GM18507 (cell line): ENCODE measurements around the gene AGPAT3.

Experiments
- DNase-seq: peaks from one replicate; pipeline ENCODE4 v3.0.0; 2011; ENCODE audit warnings: low read depth; ENCODE audit not compliant: insufficient read length; ENCODE audit errors: extremely low spot score
- FAIRE-seq: peaks from 2 replicates; lab custom pipeline; 2011; peaks lifted over from hg19 to GRCh38; lab: Jason Lieb, UNC

AGPAT3 gene

DNA sequence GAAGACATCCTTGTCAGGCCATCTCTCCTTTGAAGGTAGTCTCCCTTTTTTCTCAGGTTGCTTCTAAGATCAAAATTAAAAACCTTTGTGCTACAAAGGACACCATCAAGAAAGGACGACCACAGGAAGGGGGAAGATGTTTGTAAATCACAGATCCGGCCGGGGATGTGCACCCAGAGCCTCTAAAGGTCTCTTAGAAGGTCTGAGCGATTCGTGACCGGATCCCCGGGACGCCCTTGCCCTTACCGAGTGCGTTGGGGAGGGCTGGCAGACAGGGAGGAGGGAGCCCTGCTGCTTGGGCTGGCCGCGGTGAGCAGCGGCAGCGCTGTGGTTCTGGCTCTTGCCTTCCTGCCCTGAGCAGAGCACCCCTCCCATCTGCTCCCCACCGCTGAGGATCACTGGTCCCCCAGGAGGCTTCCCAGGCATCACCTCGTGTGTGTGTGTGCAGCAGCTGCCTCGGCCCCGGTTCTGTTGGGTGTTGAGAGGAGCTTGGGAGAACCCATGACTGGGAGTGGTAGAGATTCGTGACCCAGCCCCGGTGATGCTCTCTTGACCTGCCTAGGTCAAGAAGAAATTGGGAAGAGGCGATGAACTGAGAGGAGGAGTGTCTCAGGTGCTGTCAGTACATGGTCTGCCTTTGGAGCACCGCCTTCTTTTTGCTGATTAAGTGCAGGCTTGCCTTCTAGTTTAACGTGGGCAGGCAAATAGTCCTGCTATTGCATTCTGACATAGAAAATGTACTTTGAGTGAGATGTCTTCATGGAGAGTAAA, 34.5 kb downstream of the AGPAT3 start:
- DNase-seq, result no peak
- FAIRE-seq, result no peak

DNA sequence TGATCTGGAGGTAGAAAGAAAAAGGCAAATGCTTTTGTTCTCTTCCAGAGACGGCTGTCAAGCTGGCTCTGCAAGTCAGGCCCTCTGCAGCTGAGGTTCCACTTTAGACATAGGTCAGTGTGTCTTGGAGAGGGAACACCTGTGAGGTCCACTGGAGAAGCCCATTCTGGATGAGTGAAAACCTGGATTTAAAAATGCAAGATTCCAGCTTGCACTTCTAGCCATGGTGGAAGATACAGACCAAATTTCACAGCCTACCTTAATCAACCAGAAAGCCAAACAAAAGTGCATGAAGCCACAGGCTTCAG, 35.0 kb downstream of the AGPAT3 start:
- no peak for FAIRE-seq
- DNase-seq, result no peak

DNA sequence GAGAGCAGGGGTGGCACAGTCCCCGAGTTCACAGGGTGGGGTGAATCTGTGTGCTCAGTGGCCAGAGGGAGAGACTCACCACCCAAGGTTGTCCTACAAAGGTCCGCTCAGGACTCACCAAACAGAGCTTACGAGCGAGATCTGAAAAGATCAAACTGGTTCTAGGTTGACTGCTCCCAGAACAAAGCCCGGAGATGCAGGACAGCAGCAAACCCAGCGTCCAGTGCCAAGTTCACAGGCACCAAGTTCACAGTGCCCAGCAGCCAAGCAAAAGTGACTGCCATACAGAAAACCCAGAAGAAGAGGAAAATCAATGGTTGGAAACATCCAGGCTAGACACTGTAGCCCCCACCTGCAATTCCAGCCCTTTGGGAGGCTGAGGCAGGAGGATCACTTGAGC, 35.7 kb downstream of the AGPAT3 start:
- FAIRE-seq, result no peak
- DNase-seq, result no peak

DNA sequence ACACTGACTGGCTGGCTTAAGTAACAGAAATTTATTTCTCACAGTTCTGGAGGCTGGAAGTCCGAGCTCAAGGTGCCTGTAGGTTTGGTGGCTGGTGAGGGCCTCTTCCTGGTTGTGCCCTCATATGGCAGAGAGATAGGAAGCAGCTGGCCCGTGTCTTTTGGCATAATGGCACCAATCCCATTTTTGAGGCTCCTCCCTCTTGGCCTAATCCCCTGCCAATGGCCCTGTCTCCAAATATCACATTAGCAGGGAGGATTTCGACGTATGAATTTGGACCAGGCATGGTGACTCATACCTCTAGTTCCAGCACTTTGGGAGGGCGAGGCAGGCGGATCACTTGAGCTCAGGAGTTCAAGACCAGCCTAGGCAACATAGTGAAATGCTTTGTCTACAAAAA, 37.4 kb downstream of the AGPAT3 start:
- no peak for FAIRE-seq
- no peak for DNase-seq

DNA sequence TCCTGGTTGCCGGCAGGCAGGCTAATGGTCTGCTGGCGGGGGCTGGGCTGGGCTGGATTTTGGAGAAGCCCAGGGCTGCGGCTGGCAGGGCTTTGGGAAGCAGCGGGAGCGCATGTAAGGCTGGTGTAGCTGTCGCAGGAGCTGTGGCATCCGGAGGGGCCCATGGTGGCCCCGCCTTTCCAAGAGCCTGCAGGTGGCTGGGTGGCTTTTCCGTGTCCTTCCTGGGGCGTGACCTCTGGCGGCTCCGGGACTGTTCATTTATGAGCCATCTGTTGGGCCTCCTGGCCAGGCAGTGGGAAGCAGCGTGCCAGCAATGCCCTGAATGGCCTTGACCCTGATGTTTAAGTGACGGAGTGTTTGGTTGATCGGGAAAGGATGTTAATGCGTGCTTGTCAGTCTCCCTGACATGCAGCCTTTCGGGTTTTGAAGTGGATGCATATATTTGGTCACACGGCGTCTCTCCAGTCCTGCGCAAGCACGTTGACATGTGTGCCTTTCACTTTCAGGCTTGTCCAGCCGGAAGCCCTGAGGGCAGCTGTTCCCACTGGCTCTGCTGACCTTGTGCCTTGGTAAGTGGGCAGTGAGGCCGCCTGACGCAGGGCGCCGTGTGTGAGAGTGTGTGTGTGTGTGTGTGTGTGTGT, 38.5 kb downstream of the AGPAT3 start:
- no peak for FAIRE-seq
- DNase-seq, result no peak

DNA sequence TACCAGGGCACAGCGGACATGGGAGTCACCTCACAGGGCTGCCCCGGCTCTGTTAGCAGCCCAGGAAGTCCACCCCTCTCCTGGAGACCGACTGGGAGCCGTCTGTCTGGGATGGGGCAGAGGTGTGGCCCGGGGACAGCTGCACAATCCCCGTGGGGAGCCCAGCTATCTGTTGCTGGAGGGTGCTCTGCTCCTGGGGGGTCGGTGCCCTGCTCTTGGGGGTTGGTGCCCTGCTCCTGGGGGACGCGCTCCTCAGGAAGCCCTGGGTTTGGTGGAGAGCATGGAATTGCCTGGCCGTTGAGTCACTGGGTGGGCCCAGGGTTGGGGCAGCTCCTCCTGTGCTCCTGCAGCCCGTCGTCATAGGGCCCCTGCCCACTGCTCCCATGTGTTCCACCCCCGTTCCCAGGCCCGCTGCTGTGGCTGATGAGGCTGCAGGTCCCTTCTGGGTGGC, 39.3 kb downstream of the AGPAT3 start:
- FAIRE-seq, result no peak

DNA sequence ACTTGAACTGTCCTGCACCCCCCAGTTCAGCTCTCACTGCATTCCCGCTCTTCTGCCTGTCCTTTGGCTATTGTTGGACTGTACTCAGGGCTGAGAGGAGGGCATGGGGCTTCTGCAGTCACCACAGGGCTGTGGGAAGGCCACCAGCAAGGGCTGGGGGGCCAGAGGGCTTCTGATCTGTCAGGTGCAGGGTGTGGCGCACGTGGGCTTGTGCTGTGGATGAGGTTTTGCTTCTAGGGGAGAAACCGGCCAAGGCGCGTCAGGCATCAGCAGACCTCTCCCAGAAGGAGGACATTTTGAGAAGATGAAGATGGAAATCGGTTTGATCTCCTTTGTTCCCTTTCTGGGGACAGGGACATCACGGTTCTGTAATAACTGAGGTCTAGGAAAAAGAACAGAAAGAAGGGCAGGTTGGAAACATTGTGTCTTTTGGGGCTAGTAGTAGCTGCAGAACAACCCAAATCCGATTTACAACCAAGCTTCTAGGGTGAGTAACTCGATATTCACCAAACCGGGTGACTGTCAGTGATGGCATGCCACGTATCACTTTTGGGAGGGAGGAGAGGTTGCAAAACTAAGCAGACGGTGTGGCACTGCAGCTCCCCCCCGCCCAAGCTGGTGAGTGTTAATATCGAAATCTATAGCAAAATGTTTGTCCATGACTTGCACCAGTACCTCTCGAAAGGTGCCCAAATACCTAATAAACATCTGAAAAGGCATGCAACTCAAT, 40.9 kb downstream of the AGPAT3 start:
- DNase-seq, result no peak
- no peak for FAIRE-seq

More for the DNA sequence above, 39.3 kb downstream of the AGPAT3 start:
- DNase-seq, result no peak

DNA sequence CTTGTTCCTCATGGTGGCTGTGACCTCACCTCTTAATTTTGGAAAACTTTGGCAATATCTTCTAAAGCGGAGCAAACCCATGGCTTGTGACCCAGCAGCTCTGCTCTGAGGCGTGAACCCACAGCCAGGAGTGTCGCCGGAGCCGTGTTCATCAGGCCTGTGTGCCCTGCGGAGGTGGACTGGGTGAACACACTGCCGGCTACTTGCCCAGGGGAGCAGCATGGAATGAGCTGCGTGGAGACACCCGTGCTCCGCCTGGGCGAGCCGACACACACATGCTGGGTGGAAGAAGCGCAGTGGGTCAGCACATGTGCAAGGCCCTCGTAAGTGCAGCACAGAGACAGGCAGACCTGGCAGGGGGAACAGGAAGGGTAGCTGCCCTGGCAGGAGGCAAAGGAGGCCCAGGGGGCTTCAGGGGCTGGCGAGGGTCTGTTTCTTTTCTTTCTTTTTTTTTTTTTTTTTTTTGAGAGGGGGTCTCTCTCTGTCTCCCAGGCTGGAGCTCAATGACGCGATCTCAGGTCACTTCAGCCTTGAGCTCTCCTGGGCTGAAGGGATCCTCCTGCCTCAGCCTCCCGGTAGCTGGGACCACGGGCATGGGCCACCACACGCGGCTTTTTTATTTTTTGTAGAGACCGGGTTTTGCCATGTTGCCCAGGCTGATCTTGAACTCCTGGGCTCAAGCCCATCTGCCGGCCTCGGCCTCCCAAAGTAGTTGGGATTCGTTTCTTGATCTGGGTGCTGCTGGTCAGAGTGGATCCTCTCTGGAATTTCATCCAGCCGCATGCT, 41.8 kb downstream of the AGPAT3 start:
- FAIRE-seq (no peak), DNase-seq (no peak)

DNA sequence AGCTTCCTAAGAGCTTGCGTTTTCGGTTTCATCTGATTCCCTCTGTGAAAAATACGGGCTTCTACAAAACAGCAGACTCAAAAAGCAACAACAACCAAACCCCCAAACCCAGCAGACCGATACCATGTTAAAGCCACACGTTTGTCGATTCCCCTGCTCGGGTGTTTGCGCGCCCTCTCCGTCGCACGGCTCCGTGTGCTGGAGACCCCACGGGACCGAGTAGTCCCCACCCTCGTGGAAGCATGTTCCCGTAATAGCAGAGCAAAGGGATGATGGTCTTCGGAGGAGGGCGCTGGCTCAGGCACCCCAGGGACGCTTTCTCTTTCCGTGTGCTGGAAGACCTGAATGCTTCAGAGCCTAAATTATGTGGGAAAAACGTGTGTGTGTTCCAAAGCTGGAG, 42.7 kb downstream of the AGPAT3 start:
- FAIRE-seq, result no peak
- no peak for DNase-seq

DNA sequence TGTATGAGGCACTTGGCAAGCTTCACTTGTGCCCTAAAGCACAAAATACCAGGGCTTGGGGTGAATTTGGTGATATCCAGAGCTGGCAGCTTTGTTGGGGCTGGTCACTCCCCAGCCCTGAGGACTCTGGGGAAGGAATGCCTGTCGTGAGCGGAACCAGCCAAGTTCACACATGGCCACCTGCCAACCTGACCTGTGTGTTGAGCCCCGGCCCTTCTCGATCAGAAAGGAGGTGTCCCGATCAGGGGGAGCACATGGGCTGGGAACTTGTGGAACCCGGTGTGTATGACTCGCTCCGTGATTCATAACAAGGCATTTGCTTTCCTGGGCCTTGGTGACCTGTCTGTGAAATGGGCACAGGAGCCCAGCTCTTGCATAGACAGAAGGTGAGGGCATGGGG, 43.1 kb downstream of the AGPAT3 start:
- FAIRE-seq, result no peak
- DNase-seq, result no peak

DNA sequence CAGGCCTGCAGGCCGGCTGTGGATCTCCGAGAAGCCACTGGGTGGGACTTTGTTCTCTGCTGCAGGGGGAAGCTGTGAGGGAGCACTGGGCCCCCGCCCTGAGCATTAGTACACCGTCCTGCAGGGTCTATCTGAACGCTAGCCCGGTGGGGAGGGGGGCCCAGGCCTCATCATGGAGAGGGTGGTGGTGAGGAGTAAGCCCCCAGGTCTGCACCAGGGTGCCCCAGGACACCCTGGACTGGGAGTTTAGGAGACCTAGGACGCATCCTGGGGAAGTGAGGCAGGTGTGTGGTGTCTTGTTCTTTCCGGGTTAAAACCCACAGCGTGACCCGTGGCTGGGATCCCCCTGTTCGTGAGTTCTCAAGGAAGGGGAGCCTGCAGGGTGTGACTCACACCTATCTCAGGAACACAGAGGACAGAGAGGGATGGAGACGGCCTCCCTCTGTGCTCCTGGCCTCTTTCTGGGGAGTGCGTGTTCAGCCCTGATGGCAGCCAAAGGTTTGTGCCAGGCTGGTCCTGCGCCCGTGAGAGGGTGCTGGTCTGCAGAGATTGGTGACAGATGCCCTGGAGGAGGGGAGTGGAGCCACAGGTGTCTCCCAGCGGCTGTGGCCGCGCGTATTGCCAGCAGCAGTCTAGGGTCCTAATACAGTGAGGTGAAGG, 44.8 kb downstream of the AGPAT3 start:
- DNase-seq (no peak), FAIRE-seq (no peak)

DNA sequence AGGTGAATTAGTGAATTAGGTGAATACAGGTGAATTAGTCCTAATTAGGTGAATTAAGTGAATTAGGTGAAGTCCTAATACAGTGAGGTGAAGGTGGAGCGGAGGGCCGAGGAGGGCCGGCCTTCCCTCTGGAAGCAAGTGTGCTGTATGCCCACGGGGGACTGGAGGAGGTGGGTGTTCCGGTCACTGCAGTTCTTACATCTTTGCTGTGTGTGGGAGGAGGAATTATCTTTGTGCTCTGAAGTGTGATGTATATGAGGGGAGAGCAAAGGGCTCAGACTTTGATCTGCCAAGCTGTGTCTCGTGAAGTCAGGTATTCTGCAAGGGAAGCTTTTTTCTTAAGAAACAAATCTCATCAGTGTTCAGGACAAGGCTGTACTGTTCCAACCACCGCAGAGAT, 45.4 kb downstream of the AGPAT3 start:
- FAIRE-seq, result no peak
- no peak for DNase-seq

DNA sequence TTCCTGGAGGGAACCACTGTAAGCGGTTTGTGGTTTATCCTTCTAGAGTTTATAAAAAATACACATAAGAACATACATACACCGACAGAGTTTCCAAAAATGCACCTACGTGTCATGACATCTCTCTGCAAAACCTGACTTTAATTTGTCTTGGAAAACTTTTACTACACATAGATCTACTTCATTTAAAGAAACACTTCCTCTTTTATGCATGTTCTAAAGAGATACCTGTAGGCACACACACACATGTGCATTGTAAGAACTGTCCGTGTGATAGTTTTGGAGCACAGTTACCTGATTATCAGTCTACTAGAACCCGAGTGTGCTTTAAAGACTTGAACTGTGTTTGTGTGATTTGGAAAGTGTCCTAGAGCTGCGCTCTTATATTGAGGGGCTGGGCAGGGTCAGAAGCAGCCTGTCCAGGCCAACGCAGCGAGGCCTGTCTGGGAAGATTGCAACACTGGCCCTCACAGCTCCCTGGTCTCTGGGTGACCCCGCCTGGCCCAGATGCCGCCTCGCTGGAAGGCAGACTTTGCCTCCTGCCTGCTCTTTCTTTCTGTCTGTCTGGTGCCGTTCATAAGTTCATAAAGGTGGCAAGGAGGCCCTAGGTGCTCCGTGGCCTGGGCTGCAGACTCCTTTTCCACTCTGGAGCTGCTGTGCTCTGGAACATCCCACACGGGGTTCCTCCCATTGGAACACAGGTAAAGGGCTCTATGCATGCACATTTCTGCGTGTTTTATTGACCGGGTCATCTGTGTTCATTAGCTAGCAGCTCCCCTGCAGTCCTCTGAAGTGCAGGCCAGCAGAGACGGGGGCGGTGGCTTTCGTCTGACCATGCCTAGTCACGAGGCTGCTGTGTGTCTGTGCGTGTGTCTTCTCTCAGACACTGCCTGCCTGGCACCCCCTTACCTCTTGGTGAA, 46.3 kb downstream of the AGPAT3 start:
- DNase-seq, result no peak

DNA sequence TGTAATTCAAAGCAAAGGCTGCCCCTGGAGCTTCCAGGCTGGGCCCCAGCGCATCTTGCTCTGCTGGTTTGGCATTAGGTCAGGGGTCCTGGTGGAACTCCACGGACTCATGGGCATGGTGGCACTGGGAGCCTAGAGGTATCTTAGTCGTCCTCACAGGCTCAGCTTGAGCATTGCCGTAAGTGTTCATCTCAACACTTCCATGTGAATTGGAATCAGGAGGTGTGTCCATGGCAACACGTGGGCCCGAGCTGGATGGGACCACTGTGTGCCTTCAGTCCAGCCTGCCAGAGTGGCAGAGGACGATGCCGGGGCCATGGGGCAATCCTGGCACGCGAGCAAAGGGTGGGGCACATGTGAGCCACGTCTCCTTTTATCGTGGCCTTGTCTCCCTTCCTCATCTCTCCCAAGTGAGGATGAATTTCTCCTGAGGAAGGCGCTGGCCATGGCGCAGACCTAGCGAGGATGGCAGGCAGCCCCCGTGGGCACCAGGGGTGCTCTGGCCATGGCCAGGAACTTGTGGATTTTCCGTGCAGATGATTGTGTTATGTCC, 47.0 kb downstream of the AGPAT3 start:
- FAIRE-seq, result no peak
- DNase-seq, result no peak

More for the DNA sequence above, 46.3 kb downstream of the AGPAT3 start:
- no peak for FAIRE-seq

DNA sequence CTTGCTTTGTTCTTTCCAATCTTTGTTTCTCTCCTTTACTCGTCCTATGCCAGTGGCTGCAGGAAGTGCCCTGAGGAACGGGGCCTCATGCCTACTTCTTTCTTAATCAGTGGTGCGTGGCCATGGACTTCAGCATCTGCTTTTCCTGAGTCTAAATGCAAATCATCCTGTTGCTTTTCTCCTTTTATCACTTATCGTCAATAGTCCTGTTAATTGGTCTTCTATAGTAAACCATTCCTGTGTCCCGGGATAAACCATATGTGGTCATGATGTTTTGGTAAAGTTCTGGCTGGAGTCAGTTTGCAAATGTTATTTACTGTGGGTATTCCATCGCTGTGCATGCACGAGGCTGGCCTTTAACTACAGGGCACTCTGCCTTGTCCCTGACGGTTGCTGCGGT, 47.5 kb downstream of the AGPAT3 start:
- FAIRE-seq (no peak), DNase-seq (no peak)

DNA sequence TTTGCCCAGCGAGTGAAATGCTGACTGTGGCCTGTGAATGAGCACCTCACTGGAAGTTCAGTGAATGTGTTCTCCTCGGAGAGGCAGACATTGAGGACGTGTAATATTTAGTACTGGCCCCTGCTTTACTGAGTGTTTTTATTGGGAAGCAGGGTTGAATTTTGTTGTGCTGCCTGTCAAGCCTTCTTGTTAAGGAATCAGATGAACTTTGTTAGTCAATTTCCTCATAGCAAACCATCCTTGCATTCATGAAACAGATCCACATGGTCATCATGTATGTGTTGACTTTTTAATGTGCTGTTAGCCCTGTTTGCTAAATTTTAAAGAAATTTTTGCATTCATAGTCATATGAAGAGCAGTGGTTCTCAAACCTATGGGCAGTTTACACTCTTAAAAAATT, 47.9 kb downstream of the AGPAT3 start:
- FAIRE-seq, result no peak
- DNase-seq, result no peak

DNA sequence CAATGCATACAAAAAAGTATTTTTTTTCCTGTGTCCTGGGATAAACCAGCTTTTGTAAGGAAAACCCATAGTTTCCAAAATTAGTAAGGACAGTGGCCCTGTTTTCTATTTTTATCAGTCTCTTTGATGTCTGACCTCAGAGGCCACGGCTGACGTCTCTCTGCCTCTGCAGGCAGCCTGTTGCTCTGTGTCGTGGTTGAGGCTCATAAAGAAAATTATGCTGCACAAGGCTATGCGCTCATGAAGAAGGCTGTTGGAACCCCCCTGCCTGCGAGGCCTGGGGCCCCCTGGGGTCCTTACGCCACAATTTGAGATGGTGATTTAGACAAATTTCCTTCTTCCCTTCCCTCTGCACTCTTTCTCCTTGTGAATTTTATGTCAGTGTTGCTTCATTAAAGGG, 48.9 kb downstream of the AGPAT3 start:
- FAIRE-seq (no peak), DNase-seq (no peak)

DNA sequence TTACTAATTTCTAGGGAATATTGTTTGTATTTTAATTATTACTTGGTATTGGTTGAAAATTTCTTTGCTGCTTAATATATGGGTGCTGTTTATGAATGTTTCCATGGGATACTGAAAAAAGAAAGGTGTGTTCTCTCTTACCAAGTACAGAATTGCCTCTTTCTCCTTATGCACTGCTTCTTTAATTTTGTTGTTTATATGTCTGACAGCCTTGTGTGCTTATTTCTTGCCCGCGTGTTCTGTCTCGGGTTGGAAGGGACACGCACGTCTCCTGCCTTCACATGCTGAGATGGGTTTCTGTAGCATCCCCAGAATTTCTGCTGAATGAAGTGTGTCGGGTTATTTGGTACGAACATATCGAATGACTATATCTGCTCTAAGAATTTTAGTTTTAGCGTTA, 51.1 kb downstream of the AGPAT3 start:
- FAIRE-seq (no peak), DNase-seq (no peak)
